ENCODE data around the gene CSRNP3. TPM values are rescaled to one million over a fixed set of nuclear protein-coding genes. Genes with fewer than 3 reads are reported as not detected.

The CSRNP3 gene
- not detected for total RNA-seq

GRCh38 chr2:165469417-165469816, at the start of gene CSRNP3:
CSRNP3 (plus strand) TSS chr2:165469698; CDS start chr2:165595066, 125,368 bp downstream.

Other genes starting within 250 kb of the CSRNP3 start
- gene SCN2A, start 230.3 kb upstream of the CSRNP3 start, total RNA-seq: not detected